NCI-H2196 treated with DMSO at 0.1 percent for 48 hours (cell line): ENCODE results near the gene MIOS.

Experiments used
- DNase-seq: peaks from one replicate; lab custom pipeline; 2025; ENCODE audit not compliant: unreplicated experiment; lab: John Stamatoyannopoulos, UW

MIOS gene

GRCh38 chr7:7581531-7582179, 15.0 kb downstream of the MIOS start:
- no peak for DNase-seq

- no peak for DNase-seq
Observed at GRCh38 chr7:7582596-7582995, 15.9 kb downstream of the MIOS start.

GRCh38 chr7:7583731-7584130, 17.0 kb downstream of the MIOS start:
- no peak for DNase-seq

- DNase-seq: no peak
Observed at GRCh38 chr7:7584653-7585052, 18.0 kb downstream of the MIOS start.

- DNase-seq: no peak
Observed at GRCh38 chr7:7585241-7585928, 18.7 kb downstream of the MIOS start.

- DNase-seq: no peak
Observed at GRCh38 chr7:7595451-7595850, 28.8 kb downstream of the MIOS start.

- no peak for DNase-seq
Observed at GRCh38 chr7:7596176-7596575, 29.5 kb downstream of the MIOS start.

GRCh38 chr7:7607010-7607409, 40.3 kb downstream of the MIOS start:
- DNase-seq: no peak

- DNase-seq: no peak
Observed at GRCh38 chr7:7609330-7609729, 42.6 kb downstream of the MIOS start.

- DNase-seq: no peak
Observed at GRCh38 chr7:7612519-7612918, 45.8 kb downstream of the MIOS start.

GRCh38 chr7:7613210-7613609, 46.5 kb downstream of the MIOS start:
- DNase-seq: no peak

GRCh38 chr7:7614018-7614741, 47.5 kb downstream of the MIOS start:
- no peak for DNase-seq

- DNase-seq: no peak
Observed at GRCh38 chr7:7617550-7617949, 50.9 kb downstream of the MIOS start.

- DNase-seq: no peak
Observed at GRCh38 chr7:7618410-7618809, 51.7 kb downstream of the MIOS start.

- no peak for DNase-seq
Observed at GRCh38 chr7:7620236-7620635, 53.6 kb downstream of the MIOS start.

GRCh38 chr7:7620644-7621210, 54.0 kb downstream of the MIOS start:
- DNase-seq: no peak

- no peak for DNase-seq
Observed at GRCh38 chr7:7628476-7628875, 61.8 kb downstream of the MIOS start.

- no peak for DNase-seq
Observed at GRCh38 chr7:7630626-7631329, 64.1 kb downstream of the MIOS start.

GRCh38 chr7:7639421-7639820, 72.7 kb downstream of the MIOS start:
- DNase-seq: no peak

GRCh38 chr7:7639847-7640220, 73.2 kb downstream of the MIOS start:
- no peak for DNase-seq
